ENCODE results near the gene ENPP6.
A peak's percentile ranks its signal among the peaks of the same experiment; 100 is the strongest.

The ENPP6 gene

DNA sequence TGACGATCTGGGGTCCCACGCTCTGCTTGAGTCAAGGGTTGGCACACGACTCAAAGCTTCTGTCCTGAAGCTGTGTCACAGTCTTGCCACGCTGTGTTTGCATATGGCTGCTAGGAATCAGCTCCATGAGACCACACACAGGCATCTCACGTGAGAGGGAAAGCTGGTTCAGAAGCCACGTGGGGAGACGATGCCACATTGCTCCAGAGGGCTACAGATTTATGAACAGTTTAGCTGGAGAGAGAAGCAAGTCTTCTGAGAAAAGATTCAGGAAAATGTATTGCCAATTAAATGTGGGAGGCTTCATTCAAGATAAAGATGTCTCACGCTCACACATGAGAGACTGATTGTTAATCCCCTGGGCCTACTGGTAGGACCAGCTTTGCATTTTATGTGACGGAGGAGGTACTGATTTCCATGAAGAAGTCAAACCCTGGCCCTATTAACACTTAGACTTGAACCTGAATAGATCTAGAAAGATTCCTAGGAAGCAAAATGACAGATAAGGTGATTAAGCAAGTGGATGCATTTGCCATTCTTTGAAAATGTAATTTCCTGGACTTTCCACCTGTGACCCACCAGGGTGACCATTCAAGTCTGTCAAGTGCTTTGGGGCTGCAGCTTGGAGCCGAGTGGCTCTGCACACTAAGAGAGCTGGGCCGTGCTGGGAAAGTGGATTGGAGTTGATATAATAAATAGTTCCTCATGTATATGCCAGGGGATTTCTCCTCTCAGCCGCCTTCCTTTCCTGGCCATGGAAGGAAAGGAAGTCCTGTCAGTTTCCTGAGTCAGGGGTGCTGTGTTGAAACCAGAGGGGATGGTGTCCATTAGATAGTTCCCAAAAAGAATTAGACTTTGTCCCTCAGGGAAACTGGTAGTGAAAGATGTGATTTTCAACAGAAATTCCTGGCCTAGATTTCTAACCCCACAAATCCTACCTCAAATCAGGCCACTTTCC is 29.0 kb downstream of the ENPP6 start:
- no peak for DNase-seq

DNA sequence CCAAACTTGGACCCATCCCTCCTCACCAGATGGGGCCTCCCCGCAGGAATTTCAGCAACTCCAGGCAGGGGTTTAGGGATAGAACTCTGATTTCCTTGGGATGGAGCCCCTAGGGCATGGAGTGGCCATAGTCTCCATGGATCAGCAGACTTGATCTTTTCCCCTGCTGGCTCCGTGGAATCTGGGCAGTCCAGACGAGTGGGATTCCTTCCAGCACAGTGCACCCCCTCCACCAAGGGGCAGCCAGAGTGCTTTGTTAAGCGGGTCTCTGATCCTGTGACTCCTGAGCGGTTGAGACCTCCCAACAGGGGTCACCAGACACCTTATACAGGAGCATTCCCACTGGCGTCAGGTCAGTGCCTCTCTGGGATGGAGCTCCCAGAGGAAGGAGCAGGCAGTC is 40.4 kb downstream of the ENPP6 start:
- no peak for DNase-seq

DNA sequence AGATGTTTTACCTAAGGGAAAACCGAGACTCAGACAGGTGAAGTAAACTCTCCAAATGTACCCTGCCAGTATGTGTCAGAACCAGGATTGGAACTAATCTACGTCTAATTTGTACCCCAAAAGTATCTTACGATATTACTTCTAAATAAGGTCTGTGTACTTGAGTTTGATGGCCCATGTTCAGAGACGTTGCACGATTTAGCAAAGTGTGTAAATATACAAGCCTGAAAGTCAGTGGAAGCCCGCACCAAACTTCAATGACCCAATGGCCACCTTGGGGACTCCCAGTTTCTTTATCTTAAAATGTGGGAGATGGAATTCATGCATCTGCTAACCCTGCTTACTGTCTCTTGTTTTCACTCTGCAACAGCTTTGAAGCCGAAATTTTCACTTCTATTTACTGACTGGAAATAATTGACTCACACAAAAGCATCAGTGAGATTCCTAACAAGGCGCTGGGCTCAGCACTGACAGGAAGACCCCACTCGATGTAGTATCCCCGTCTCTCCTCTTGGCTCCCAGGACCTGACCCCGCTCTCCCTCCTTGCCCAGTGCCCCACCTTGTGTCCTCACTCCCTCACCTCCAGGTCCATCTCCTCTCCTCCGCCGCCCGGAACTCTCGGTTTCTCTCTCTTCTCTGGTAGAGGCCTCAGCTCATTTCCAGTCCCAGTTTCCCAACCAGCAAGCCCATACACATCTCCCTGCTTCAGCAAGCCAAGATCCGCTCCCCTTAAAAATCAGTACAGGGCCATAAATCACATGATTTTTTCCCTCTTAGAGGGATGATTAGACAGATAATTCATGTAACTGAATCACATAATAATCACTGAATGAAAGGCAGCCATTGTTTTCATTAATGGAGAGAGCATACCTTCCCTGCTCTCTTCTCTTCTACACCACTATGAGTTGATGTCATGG is 42.8 kb downstream of the ENPP6 start:
- no peak for DNase-seq

DNA sequence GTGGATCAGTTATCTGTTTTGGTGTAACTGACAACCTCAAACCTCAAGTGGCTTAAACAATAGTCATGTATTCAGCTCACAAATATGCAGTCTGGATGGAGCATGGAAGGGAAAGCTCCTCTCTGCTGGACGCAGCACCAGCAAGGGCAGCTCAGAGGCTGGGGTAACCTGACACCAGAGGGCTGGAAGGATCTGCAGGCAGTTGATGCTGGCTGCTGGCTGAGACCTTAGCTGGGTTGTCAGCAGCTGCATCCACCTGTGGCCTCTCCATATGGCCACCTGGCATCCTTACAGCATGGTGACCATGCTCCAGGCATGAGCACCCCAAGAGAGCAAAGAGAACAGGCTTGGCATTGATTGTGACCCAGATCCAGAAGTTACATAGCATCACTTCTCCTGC is 46.7 kb downstream of the ENPP6 start:
- peak; percentile 44 for DNase-seq

DNA sequence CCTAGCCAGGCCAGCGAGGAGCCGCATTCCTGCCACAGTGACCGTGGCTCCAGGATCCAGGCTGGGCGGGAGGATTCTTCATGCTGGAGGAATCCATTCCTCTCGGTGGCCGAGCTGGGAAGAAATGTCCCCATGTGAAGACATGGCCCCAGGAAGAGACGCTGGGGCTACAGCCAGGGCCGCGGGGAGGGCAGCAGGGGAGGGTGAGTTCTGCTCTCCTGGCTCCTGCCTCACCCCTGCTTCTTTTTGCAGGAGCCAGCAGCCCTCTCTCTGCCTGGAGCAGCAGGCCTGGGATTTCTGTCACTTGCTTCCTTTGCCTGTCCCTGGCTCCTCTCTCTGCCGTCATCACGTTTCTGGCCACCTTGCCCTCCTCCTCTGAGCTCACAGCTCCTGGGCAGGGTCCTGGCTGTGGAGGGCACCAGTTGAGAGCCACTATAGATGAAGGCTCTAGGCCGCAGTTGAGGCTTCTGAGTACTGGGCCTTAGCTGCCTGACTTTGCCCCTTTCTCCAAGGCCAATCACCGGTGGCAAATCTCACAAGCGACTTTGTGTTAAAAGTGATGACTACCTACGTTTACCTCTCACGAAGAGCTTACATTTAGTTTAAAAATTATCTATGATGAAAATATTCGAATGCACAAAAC is 48.3 kb downstream of the ENPP6 start:
- no peak for DNase-seq

DNA sequence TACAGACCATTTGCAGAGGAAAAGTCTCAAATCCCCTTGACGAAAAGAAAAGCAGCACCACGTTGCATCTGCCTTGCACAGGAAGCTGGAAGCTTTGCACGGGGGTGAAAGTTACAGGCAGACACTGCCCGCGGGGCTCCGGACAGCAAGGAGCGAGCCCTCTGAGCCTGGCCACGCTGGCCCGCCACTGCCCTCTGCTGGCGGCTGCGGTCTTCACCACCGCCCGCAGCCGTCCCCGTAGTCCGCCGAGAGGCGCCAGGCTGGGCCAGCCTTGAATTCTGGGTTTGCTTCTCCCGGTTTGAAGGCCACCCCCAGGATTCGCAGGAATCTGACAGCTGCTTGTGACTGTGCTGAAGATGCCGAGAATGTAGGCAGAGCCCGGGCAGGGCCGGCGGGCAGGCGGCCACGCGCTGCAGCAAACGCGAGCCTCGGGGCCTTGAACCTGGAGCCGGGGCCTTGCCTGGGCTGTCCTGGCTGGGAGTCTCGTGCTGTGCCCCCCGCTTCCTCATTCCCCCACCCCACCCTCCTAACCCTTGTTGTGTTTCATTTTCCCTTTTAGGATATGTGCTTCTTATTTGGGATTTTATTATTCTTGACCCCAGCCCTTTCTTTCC is 49.2 kb downstream of the ENPP6 start:
- peak; percentile 64 for DNase-seq

DNA sequence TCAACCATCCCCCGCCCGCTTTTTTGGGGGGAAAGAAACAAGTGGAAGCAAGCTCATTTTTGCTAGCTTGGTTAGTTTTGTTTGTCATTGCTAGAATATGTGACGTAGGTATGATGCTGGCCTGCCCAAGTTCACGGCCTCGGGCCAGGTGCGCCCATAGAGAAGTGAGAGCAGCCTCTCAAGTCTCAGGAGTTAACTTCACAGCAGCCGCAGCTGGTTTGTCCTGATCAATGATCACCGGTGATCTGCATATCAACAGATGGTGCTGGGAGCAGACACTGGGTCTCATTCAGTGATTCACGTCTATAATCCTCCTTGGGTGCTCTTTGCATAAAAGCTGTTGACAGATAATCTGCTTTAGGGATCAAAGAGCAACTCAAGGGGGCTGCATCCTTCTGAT is 50.1 kb downstream of the ENPP6 start:
- no peak for DNase-seq

DNA sequence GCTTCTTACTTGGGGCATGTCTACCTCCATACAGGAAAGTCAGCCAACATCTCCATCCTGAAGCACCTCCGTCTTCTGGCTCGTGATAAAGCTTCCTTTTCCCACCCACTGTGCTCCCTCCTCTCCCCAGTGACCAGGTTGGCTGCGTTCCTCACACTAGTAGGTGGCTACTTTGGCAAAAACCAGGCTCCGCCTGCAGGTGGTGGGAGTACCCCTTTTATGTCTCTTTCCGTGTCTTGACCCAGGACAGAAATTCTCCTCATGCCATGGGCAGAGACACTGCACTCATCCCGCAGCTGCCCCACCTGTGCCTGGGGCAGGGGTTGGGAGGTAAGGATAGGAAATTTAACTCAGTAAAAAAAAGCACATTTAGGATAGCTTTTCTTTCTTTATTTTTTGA is 50.9 kb downstream of the ENPP6 start:
- DNase-seq, result no peak

DNA sequence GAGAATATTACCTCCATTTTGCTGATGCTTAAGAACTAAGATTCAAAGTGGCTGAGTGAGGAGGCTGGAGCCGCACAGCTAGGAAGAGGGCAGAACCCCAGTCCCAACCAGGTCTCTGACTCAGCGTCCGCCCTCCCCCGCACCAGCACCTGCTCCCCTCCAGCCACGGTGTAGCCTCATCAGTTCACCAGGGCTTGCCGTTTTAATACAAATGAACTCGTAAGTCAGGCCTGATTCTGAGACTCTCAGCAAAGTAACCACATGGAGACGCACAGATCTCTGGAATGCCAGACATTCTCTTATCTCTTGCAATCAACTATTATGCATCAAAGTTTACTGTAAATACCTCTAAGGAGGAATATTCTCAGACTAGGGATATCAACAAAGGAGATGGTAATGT is 52.4 kb downstream of the ENPP6 start:
- DNase-seq, result peak; percentile 29

DNA sequence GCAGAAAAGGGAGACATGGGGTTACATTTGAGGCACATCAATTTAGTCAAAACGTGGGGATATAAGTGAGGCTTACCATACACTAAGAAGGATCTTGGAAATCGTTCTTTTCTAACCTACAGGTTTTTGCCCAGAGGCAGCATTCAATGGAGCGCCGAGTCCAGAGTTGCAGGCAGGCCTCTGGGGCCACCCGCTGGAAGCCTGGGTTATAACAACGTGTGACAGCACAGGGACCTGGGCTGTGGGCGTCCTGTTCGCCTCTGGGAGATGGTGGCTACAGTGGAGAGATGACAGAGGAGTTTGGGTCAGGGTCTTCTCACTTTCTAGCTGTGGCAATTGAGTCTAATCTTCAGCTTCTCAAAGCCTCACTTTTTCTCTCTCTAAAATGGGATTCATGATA is 53.9 kb downstream of the ENPP6 start:
- DNase-seq, result peak; percentile 22

DNA sequence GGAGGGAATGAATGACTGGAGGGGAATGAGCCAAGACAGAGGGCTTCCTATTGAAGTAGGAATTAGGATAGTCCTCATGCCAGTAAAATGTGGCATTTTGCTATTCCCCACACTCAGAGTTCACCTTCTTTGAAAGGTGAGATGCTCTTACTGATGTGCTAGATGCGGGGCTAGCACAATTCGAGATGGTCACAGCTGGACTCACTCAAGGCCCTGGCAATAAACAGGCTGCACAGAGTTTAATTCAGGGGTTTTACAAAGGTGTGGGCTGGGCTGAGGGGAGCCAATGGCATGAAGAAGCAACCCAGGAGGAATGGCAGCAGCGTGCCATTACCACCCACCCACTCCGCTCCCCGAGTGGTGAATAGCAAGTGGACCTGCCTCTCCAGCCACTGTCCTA is 55.1 kb downstream of the ENPP6 start:
- no peak for DNase-seq

DNA sequence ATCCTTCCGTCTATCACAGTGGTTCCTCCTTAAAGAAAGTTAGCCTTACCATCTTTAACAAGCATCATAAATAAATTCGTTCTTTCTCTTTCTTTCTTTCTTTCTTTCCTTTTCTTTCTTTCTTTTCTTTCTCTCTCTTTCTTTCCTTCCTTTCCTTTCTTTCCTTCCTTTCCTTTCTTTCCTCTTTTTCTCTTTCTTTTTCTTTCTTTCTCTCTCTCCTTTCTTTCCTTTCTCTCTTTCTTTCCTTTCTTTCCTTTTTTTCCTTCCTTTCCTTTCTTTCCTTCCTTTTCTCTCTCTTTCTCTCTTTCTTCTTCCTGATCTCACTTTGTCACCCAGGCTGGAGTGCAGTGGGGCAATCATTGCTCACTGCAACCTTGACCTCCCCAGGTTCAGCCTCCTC is 60.4 kb downstream of the ENPP6 start:
- DNase-seq, result no peak

DNA sequence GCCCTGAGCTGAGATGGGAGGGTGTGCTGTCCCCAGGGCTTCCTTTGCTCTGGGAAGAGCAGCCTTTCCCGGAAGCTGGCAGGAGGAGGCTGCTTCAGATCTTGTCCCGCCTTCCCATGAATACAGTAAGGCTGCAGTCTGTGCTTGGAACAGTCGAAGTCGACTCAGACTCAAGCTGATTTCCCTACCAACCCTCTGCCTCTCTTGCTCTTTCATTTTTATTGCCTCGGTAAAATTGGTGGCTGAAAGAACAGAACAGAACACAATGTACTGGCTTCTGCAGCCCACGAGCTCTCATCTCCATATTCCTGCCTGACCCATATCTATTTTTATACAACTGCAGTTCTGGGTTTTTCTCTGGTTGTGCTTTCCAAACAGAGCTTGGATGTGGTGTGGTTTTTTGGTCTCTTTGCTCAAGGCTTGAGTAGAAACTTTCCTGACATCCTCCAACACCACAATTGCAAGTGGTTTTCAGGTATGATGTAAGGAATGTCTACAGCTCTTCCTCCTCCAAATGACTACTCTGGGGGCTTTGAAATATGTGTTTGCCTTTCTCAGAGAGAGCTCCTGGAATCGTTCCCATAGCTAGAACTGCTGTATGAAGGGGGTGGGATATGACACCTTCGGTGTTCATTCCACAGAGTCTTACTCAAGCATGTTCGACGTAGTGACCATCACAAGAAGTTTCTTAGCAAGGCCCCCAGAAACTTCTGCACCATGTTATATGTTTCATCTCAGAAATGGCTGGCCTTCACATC is 61.3 kb downstream of the ENPP6 start:
- DNase-seq, result no peak

DNA sequence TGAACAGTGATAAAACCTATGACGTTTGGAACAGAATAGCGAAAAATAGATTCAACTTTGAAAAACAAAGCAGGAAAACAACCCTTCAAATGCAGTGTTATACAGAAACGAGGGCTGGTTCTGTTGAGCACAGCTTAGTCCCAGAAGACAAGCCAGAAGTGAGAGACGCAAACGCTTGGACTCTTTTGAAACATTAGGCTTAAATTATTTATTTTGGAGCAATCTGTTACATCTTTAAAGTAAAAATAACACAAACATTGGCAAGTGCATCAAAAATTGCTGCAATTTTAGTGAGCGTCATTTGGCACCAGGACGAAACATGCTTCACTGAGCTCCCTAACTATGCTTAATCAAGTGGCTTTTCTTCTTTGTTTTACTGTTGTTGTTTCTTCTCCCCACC is 63.5 kb downstream of the ENPP6 start:
- DNase-seq, result no peak

DNA sequence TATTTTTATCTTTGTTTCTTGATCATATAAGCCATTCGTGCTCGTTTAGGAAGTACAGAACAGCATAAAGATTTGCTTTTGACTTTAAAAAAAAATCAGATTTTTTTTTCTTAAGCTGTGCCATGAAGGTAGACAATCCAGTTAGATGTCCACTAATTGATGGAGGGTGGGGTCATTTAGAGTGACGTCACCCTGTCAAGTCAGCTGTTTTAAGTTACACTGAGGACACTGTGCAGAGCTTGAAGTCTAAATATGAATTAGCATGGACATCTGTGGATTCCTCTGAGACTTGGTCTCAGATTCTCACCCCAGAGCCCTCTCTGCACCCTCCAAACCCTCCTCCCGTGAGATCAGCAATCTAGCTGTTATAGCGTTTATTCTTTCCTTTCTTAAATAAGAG is 63.9 kb downstream of the ENPP6 start:
- no peak for DNase-seq

DNA sequence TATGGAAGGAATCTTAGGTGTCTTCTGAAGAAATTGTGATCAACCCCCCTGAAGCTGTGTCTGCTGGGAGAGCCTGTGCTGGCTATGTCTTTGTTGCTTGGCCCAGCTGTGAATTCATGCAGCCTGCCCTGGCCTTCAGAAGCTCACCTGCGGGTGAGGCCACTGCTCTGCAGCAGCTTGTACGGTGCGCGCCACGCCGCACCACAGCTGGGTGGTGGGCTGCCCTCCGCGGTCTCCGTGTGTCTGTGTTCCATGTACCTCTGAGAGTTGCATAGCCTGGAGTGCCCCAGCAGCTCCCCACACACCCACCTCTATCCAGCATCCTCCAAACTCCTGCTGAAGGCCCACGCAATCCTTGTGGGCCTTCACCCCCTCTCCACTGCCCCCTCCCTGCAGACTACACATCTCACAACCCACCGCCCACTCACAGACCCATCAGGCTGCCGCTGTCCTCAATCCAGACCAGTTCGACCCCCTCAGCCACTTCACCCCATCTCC is 65.6 kb downstream of the ENPP6 start:
- DNase-seq, result no peak

DNA sequence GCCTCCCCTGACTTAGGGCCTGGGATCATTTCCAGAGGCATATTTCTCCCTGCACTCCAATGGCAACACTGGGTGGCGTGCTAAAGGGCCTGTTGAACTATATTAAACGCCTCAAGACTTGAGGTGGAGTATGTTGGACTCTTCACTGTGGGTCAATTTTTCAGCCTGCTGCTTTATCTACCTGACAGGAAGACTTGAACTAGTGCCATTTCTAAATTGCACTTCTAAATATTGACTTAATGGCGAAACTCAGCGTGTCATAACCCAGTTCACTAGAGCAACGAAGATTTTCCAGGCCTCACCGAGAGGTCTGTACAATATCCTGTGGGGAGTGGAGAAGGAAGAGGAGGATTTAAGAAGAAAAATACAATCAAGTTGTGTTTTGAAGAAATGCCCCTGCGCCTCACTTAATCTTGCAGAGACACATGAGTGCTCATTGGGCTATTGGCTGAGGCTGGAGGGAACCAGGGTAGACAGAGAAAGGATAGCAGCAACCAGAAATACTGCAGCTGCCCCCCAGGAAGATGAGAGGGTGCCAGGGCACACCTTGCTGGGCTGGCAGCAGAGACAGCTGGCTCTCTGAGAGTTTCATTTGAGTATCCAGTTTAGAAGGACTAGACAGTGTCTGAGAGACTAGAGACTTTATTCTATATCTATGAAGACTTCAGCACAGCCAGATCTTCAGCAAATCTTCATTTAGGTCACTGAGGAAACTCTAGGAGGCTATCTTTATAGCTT is 67.4 kb downstream of the ENPP6 start:
- no peak for DNase-seq

DNA sequence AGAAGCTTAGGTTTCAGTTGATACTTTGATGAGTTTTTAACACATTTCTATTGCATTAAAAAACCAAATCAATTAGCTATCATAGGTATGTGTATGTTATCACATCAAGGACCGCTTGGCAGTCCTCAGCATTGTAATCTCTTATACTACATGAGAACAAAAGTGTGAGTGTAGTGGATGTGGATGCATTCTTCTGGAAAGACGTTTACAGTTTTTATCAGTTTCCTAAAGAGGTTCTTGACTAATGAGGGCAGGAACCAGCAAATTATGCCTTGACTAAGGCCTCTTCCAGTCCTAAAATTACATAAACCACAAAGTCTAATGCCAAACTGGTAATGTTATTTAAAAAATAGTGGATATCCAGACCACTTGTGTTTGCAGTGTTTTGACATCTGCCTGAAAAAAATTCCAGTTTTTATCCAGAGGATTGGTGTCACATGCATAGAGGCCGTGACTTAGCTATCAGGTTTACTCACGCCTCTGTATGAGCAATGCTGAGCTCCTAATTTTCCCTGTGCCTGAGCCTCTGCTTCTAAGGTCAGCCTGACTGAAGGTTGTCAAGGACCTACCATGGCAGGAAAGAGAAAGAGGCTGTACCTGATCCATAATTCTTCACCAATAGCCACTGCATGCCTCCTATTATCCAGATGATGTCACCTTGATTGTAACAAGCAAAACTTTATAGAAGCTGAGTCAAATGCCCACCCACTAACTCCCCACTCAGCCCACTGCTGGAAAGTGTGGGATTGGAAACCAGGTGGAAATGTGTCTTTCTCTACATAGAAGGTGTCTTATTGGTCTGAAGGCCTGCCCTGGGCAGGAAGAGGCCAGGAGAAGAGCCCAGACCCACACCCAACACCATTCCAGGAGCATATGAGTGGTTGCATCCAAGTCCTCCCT is 68.7 kb downstream of the ENPP6 start:
- DNase-seq, result no peak

DNA sequence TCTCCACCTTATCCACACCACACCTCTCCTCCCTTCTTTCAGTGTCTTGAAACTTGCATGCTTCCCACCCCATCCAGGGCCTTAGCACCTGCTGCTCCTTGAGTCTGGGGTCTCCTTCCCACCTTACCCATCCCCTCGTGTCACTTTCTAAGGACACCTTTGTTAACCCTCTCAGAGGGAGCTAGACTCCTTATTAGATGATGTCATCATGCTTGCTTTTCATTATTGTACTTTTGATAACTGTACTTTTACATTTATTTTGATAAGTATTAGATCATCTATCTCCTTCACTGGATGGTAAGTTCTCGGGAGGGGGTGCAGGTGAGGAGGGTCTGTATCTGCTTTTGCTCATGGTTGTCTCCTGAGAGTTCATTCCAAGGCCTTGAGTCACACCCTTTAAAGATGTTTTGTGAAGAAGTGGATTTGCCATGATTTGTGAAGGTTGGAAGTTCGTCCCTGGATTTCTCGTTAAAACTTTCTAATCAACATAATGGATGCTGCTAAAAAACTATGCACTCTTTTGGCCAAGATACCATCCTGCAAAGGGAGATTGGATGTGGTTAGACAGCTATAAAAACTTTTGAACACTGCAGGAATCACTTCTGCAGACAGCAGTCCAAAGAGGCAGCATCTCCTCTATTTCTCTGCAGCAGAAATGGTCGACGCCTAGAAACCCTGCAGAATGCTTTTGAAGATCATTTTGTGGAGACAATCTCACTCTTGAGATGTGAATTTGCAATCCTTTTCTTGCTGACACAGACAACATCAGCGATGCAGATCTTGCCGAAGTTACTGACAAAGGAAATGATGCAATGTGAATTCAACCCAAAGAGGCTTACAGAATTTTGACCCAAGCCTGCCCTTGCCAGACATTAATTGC is 69.6 kb downstream of the ENPP6 start:
- no peak for DNase-seq
